Activated naive CD4-positive, alpha-beta T cell treated with Interleukin-2 at 50 U/mL for 16 hours (primary cell): ENCODE data around the gene SLC66A1.

Experiments used
- DNase-seq: peaks from one replicate; pipeline ENCODE4 v3.0.0-alpha.2; 2020

SLC66A1 gene

DNA sequence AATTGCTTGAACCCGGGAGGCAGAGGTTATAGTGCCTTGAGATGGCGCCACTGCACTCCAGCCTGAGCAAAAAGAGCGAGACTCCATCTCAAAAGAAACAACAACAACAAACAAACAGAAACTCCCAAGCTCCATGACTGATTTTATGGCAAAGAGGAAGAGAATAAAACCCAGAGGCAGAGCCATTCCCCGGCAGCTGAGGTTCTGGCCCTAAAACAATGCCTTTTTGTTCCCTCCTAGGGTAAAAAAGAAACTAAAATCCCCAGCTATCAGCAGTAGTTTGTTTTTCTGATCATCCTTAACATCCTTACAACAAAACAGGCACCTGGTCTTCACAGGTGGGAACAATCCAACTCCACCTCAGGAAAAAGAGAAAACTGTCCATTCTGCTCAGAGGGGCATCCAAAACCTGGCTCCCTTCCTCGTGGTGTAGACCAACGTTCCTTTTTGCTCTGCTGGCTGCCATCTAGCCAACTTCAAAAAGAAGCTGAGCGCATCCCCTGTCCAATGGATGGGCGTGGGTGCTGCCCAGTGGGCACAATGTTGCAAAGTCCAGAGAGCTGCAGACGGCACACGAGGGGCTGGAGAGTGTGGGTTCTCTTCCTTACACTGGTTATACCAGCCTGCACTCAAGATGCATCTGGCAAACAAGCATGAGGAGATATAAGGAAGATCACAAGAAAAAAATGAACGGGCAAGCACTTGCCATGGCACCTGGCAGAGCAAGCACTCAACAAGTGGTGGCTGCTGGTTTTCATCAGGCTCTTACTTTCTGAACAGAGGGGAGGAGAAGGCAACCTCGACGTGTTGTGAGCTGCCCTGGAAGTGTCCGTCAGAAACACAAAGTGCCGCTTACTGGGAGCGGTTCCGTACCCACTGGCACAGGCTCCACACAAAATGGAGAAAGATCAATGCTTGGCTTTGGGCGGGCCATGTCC is 54.7 kb downstream of the SLC66A1 start:
- DNase-seq = no peak

DNA sequence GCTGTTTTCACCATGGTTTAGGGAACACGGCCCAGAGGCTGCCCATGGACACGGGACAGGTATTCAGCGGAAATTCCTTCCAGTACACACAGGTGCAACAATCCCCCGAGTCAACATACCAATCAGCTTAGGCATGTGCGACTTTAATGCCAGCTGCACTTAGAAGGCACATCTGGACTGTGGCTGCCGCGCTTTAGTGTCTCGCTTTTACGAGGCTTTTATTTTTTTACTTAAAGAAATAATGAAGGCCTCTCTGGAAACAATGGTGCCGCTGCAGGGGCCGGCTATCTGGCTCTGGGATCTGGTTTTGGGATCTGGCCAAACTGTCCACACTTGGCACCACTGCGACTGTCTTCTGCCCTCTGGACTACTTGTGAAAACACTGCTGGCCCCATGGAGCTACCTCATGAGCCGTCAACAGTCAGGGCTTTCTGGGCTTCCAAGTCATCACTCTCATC is 55.5 kb downstream of the SLC66A1 start:
- no peak for DNase-seq

GRCh38 chr1:19368050-19368449 is 55.9 kb downstream of the SLC66A1 start:
- DNase-seq = no peak

DNA sequence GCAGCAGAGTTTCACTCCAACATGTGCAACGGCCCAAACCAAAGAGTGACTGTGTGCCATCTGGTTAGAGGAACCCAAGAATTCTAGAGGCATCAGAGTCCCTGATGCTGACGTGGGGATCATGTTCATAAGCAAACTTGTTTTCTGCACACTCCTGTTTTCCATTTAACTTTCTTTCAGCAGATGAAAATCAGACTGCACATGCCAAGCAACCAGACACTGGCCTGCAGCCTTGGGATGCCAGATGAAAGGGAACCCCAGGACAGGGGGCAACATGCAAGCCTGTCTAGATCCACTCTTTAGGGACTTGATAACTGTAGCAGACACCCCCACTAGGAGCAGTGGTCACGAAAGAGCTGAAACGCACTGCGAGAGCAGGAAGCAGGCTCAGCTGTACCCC is 56.8 kb downstream of the SLC66A1 start:
- no peak for DNase-seq

- DNase-seq = no peak
These were observed 57.4 kb downstream of the SLC66A1 start for GRCh38 chr1:19369396-19370090.

GRCh38 chr1:19370453-19371170 is 58.5 kb downstream of the SLC66A1 start:
- no peak for DNase-seq

GRCh38 chr1:19371226-19372135 is 59.4 kb downstream of the SLC66A1 start:
- no peak for DNase-seq

DNA sequence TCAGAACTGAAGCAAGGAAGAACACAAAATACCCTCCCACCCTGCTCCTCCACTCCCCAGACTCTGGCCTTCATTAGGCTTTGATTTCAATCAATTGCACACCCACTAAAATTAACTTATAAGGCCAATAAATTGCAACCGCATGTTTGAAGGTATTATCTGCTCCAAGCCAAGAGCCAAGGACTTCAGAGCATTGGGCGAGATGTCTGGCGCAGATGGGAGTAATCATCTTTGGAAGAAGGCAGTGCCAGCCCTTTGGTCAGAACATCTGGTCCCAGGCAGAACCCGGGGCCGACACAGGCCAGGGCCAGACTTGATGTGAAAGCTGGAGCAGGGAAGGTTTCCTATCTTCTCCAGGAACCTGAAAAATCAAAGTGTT is 60.0 kb downstream of the SLC66A1 start:
- no peak for DNase-seq

DNA sequence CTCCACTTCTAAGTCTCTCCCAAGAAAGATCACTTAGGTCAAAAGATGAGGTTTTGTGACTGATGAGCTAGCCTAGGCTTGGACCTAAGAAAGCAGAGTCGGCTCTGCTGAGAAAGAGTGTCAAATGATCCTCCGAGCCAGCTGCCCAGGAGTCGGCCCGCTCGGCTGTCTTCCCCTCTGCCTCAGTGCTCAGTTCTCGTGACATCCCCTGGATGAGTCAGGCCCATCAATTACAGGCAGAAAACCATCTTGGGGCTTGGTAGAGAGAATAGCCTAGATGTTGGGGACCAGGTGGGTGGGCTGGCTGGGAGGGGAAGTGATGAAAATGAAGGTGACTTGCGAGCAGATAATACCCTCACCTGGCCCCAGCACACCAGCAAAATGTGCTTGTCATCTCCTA is 60.5 kb downstream of the SLC66A1 start:
- no peak for DNase-seq

- no peak for DNase-seq
These were observed 61.3 kb downstream of the SLC66A1 start for GRCh38 chr1:19373211-19374082.

DNA sequence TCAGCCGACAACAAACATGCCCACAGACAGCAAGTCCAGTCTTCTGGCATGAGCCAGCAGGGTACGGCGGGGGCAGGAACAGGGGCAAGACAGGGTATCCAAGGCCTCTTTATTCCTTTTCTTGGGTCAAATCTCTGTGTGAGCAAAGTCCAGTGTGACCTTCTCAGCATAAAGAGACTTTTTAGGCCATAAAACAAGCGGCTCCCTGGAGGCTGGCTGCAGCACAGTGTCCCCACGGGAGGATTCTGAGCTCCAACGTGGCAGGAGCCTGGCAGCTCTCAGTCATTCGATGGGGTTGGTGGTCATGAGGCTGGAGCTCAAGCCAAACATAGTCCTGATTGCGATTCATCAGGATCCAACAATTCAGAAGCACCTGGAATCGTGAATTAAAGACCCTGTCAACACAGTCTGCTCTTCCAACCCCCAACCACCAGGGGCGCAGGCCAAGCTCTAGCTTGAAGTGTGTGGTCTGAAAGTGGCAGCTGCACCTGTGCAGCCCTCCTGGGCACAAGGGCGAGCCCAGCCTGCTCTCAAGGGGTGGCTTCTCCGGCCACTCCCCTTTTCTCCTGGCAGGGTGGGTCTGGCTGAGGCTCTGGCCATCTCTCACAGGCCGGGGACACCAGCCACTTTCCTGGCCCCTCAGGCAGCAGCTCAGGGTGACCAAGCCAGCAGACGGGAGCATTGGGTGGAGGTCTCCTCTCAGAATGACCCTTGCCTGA is 62.1 kb downstream of the SLC66A1 start:
- DNase-seq = no peak

DNA sequence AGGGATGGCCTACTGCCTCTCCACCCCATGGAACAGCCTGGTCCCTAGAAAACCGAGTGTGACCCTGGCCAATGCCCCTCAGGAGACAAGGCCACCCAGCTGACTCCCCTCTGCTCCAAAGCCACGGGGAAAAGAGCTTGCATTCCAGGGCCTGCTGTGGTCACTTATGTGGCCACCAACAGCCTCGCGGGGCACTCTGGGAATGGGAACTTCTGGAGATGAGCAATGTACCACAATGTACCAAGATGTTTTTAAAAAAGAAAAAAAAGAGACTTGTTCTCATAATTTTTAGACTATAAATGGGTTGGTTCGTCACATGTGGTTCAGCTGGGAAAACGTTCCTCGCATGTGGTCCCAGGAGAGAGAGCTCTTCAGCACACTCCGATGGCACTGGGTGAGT is 62.8 kb downstream of the SLC66A1 start:
- DNase-seq = no peak

- DNase-seq = no peak
These were observed 63.7 kb downstream of the SLC66A1 start for GRCh38 chr1:19375631-19376400.

DNA sequence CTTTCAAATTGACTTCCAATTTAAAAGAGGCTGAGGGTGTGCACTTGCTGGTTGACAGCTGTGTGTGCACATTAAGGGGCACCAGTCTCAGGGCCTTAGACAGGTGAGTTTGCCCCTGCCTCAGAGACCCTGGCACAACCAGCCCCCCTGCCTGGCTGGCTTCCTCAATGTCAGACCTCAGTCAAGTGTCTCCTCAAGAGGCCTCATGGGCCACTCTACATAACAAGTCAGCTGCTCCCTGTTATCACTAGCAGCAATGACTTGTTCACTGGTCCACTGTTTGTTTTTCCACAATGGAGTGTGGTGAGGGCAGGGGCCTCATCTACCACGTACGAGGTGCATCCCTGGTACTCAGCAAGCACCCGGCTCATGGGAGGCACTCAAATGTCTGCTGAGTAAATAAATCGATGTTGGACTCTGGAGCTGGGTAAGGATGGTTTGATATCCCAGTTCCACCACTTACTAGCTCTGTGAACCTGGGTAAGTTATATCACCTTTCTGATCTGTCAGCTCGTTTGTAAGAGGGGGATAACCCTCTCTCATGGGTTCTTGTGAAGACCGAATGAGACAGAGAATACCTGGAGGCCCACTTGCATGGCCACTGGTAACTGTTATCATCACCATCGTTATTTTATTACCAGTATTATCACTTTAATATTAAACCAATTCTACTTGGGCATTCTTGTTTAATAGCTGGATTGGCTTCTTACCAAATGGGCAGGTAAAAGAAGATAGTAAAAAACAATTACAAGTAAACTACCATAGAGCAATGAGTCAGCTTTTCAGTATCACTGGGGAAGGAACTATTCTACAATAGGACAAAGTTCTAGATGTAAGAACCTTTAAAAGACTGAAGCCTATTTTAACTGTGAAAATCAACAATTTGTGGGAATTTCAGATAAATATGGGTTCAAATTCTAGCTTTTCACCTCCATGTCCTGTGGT is 64.6 kb downstream of the SLC66A1 start:
- no peak for DNase-seq

GRCh38 chr1:19377812-19378718 is 65.9 kb downstream of the SLC66A1 start:
- peak; percentile 11 for DNase-seq
